ENCODE data around the gene ARF3.
"Not testable (repeated sequence)": the region's sequence is repeated elsewhere in the genome, so short reads cannot be mapped to it uniquely, and the experiment has no call there.

The ARF3 gene

GRCh38 chr12:48929551-48929950, 27.7 kb downstream of the ARF3 start:
- Histone ChIP-seq H3K4me3 (ENCODE audit: low read length) (no peak overlapping the region), H3K9me3 (ENCODE audit: control insufficient read depth, insufficient read depth, low read length) (no peaks in the 10 kb centered on the region), H3K27me3 (ENCODE audit: control insufficient read depth, insufficient read depth, low read length) (no peaks in the 10 kb centered on the region), H3K27ac (ENCODE audit: low read length) (no peak overlapping the region), H3K36me3 (ENCODE audit: control insufficient read depth, insufficient read depth, low read length) (peaks cover 15% of the 10 kb centered on the region), H3K4me1 (ENCODE audit: control insufficient read depth, insufficient read depth, low read length) (no peaks in the 10 kb centered on the region)
- DNase-seq (ENCODE audit: low read depth, low spot score) = no peak
- WGBS (ENCODE audit: insufficient coverage, insufficient read length) = no CpG with 5 or more reads among the region's 1 CpG

DNA sequence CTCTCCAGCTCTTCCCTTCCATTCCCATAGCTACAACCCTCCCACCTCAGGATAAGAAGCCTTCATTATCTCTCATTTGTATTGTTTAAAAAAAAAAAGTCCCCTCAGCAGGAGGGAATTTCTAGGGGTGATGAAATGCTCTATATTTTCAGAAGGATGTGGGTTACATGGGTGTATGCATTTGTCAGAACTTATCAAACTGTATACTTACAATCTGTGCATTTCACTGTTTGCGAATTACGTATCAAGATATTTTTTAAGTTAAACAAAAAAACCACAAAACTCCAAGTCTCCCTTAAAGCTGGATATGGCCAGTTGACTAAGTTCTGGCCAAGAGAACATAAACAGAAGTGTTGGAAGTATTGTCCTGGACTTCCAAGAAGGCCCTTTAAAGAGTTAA, 30.0 kb downstream of the ARF3 start:
- no peak for DNase-seq (ENCODE audit: low read depth, low spot score)
- peaks cover 1% of the 10 kb centered on the region; the same call in 1 of the 2 replicates for H3K4me1 ChIP-seq (ENCODE audit: control insufficient read depth, insufficient read depth, low read length)
- no peaks in the 10 kb centered on the region for H3K27me3 ChIP-seq (ENCODE audit: control insufficient read depth, insufficient read depth, low read length)
- no peak overlapping the region for H3K4me3 ChIP-seq (ENCODE audit: low read length)
- peaks cover 7% of the 10 kb centered on the region; the same call in 1 of the 2 replicates for H3K36me3 ChIP-seq (ENCODE audit: control insufficient read depth, insufficient read depth, low read length)
- no CpG with 5 or more reads among the region's 2 CpGs for WGBS (ENCODE audit: insufficient coverage, insufficient read length)
- H3K27ac ChIP-seq (ENCODE audit: low read length) = no peak overlapping the region
- H3K9me3 ChIP-seq (ENCODE audit: control insufficient read depth, insufficient read depth, low read length) = no peaks in the 10 kb centered on the region

DNA sequence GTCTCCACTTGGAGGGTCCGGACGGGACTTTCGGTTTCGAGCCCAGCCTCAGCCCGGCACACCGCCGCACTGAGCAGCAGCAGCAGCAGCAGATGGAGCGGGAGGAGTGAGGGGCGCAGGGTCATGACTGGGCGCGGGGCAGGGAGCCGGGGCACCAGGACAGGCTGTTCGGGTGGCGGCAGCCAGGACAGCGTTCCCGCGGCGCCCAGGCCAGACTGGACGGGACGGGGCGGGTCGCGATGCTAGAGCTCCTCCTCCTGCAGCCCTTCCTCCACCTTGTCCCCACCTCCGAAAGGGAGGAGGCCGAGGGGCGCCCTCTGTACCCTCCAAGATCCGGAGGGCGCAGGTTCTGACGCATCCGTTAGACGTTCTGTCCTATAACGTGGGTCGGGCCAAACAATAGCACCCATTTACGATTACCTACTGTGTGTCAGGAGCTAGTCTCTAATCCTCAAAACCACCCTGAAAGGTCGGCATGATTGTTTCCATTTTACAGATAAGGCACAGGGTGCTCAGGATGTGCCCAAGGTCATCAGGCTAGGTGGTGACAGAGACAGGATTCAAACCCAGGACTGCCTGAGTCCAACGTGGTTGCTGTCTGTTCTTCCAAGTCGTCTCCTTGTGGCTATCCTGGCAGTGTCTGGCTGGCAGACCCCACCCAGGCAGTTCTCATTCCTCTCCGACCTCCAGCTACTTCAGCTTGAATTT, 31.8 kb downstream of the ARF3 start, which contains the start of gene FKBP11:
Gene FKBP11, minus strand, starts transcription at position 189 of the 708 bp plus-strand sequence. Its CDS starts 64 bp downstream, at position 125.
- WGBS (ENCODE audit: insufficient coverage, insufficient read length) = no CpG with 5 or more reads among the region's 38 CpGs
- peaks cover 1% of the 10 kb centered on the region; the same call in 1 of the 2 replicates for H3K4me1 ChIP-seq (ENCODE audit: control insufficient read depth, insufficient read depth, low read length)
- H3K27ac ChIP-seq (ENCODE audit: low read length) = no peak within 1 kb of the TSS
- DNase-seq (ENCODE audit: low read depth, low spot score) = peak; percentile 37
- H3K36me3 ChIP-seq (ENCODE audit: control insufficient read depth, insufficient read depth, low read length) = peaks cover 5% of the 10 kb centered on the region; the same call in 1 of the 2 replicates
- no peaks in the 10 kb centered on the region for H3K9me3 ChIP-seq (ENCODE audit: control insufficient read depth, insufficient read depth, low read length)
- H3K4me3 ChIP-seq (ENCODE audit: low read length) = peak within 1 kb of the TSS; percentile 67; the same call in 1 of the 2 replicates
- H3K27me3 ChIP-seq (ENCODE audit: control insufficient read depth, insufficient read depth, low read length) = no peaks in the 10 kb centered on the region

GRCh38 chr12:48924617-48925303, 32.5 kb downstream of the ARF3 start:
- H3K27ac ChIP-seq (ENCODE audit: low read length) = no peak overlapping the region
- peaks cover 1% of the 10 kb centered on the region; the same call in 1 of the 2 replicates for H3K4me1 ChIP-seq (ENCODE audit: control insufficient read depth, insufficient read depth, low read length)
- H3K9me3 ChIP-seq (ENCODE audit: control insufficient read depth, insufficient read depth, low read length) = no peaks in the 10 kb centered on the region
- no peak for DNase-seq (ENCODE audit: low read depth, low spot score)
- H3K36me3 ChIP-seq (ENCODE audit: control insufficient read depth, insufficient read depth, low read length) = peaks cover 5% of the 10 kb centered on the region; the same call in 1 of the 2 replicates
- no peaks in the 10 kb centered on the region for H3K27me3 ChIP-seq (ENCODE audit: control insufficient read depth, insufficient read depth, low read length)
- H3K4me3 ChIP-seq (ENCODE audit: low read length) = peak overlapping the region; percentile 67; the same call in 1 of the 2 replicates
- no CpG with 5 or more reads among the region's 43 CpGs for WGBS (ENCODE audit: insufficient coverage, insufficient read length)

DNA sequence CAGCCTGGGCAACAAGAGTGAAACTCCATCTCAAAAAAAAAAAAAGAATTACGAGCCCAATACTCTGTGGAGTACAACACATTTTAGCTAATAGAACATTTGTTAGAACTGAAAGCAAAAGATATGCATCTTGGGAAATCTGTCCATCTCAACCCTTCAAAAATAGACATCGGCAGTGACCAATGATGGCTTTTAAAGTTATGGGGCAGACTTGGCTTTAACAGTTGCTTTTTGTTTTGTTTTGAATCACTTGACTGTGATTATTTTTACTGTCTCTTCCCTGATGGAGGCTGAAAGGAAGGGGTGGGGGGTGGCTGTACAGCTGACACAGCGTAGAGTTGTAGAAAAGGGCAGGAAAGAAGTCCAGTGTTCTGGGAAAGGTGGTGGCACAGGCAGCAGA, 34.2 kb downstream of the ARF3 start:
- no peak for DNase-seq (ENCODE audit: low read depth, low spot score)
- no CpG with 5 or more reads among the region's 3 CpGs for WGBS (ENCODE audit: insufficient coverage, insufficient read length)
- H3K9me3 ChIP-seq (ENCODE audit: control insufficient read depth, insufficient read depth, low read length) = no peaks in the 10 kb centered on the region
- peaks cover 1% of the 10 kb centered on the region; the same call in 1 of the 2 replicates for H3K4me1 ChIP-seq (ENCODE audit: control insufficient read depth, insufficient read depth, low read length)
- no peak overlapping the region for H3K27ac ChIP-seq (ENCODE audit: low read length)
- H3K36me3 ChIP-seq (ENCODE audit: control insufficient read depth, insufficient read depth, low read length) = peaks cover 5% of the 10 kb centered on the region; the same call in 1 of the 2 replicates
- no peak overlapping the region for H3K4me3 ChIP-seq (ENCODE audit: low read length)
- no peaks in the 10 kb centered on the region for H3K27me3 ChIP-seq (ENCODE audit: control insufficient read depth, insufficient read depth, low read length)

DNA sequence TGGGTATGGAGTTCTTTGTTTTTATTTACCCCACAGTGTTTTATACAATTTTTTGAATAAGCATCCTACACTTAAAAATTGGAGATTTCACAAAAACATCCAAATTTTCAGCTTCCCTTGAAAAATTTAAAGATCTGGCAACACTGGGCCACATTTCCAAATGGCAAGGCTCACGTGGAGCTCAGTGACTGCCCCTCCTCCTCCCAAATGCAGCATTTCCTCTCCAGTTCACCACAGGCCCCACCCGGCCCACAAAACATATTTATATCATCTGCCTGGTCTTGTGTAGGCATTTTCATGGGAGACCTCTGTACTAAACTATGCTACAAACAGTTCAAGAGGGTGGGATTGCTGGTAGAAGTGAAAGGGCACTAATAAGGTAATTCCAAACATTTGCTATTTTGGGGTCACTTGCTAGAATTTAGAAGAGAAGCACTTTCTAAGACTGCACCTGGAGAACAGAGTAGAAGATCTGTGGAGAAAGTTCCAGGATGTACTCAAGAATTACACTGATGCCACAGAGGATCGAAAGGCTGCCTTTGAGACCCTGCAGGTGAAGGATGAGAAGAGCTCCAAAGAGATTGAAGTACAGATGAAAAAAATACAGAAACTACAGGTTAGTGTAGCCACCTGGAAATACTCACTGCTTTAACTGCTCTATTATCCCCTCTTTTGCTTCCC, 39.3 kb downstream of the ARF3 start:
- H3K27ac ChIP-seq (ENCODE audit: low read length) = no peak overlapping the region
- H3K27me3 ChIP-seq (ENCODE audit: control insufficient read depth, insufficient read depth, low read length) = no peaks in the 10 kb centered on the region
- no peak overlapping the region for H3K4me3 ChIP-seq (ENCODE audit: low read length)
- H3K36me3 ChIP-seq (ENCODE audit: control insufficient read depth, insufficient read depth, low read length) = peaks cover 3% of the 10 kb centered on the region; the same call in 1 of the 2 replicates
- no peaks in the 10 kb centered on the region for H3K4me1 ChIP-seq (ENCODE audit: control insufficient read depth, insufficient read depth, low read length)
- no peak for DNase-seq (ENCODE audit: low read depth, low spot score)
- H3K9me3 ChIP-seq (ENCODE audit: control insufficient read depth, insufficient read depth, low read length) = no peaks in the 10 kb centered on the region
- WGBS (ENCODE audit: insufficient coverage, insufficient read length) = no CpG with 5 or more reads among the region's 3 CpGs

DNA sequence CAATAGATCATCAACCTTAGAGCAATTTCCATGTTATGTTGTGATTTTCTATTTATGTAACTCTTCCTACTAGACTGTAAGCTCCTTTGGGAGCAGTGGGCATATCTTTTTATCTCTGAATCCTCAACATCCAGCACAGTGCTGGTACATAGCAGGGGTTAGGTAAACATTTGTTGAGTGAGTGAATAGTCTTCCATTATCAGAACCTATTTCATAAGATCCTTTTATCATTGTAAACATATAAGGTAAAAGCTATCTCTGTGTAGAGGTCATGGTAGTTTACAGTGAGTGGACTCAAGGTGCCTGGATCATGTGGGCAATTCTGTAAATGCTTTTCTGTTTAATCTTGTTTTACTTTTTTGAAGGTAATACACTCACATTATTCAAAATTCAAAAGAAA, 47.1 kb downstream of the ARF3 start:
- no peaks in the 10 kb centered on the region for H3K9me3 ChIP-seq (ENCODE audit: control insufficient read depth, insufficient read depth, low read length)
- H3K27me3 ChIP-seq (ENCODE audit: control insufficient read depth, insufficient read depth, low read length) = no peaks in the 10 kb centered on the region; the same call in 1 of the 2 replicates
- no peaks in the 10 kb centered on the region for H3K4me1 ChIP-seq (ENCODE audit: control insufficient read depth, insufficient read depth, low read length)
- H3K36me3 ChIP-seq (ENCODE audit: control insufficient read depth, insufficient read depth, low read length) = no peaks in the 10 kb centered on the region
- H3K27ac ChIP-seq (ENCODE audit: low read length) = no peak overlapping the region
- DNase-seq (ENCODE audit: low read depth, low spot score) = no peak
- no peak overlapping the region for H3K4me3 ChIP-seq (ENCODE audit: low read length)

- H3K27ac ChIP-seq (ENCODE audit: low read length); DNase-seq (ENCODE audit: low read depth, low spot score); H3K36me3 ChIP-seq (ENCODE audit: control insufficient read depth, insufficient read depth, low read length); H3K4me3 ChIP-seq (ENCODE audit: low read length); H3K27me3 ChIP-seq (ENCODE audit: control insufficient read depth, insufficient read depth, low read length); H3K9me3 ChIP-seq (ENCODE audit: control insufficient read depth, insufficient read depth, low read length); H3K4me1 ChIP-seq (ENCODE audit: control insufficient read depth, insufficient read depth, low read length): not testable (repeated sequence)
- no CpG with 5 or more reads among the region's 11 CpGs for WGBS (ENCODE audit: insufficient coverage, insufficient read length)
Measured at GRCh38 chr12:48909698-48910097, 47.6 kb downstream of the ARF3 start.

- Histone ChIP-seq H3K4me1 (ENCODE audit: control insufficient read depth, insufficient read depth, low read length) (no peaks in the 10 kb centered on the region), H3K36me3 (ENCODE audit: control insufficient read depth, insufficient read depth, low read length) (no peaks in the 10 kb centered on the region), H3K4me3 (ENCODE audit: low read length) (no peak overlapping the region), H3K27me3 (ENCODE audit: control insufficient read depth, insufficient read depth, low read length) (no peaks in the 10 kb centered on the region; the same call in 1 of the 2 replicates), H3K9me3 (ENCODE audit: control insufficient read depth, insufficient read depth, low read length) (no peaks in the 10 kb centered on the region), H3K27ac (ENCODE audit: low read length) (no peak overlapping the region)
- no CpG with 5 or more reads among the region's 3 CpGs for WGBS (ENCODE audit: insufficient coverage, insufficient read length)
- DNase-seq (ENCODE audit: low read depth, low spot score) = no peak
Measured at GRCh38 chr12:48907245-48907644, 50.0 kb downstream of the ARF3 start.

GRCh38 chr12:48903982-48904411, 53.3 kb downstream of the ARF3 start:
- Histone ChIP-seq H3K27ac (ENCODE audit: low read length) (no peak overlapping the region), H3K4me3 (ENCODE audit: low read length) (peak overlapping the region; percentile 10; the same call in 1 of the 2 replicates), H3K9me3 (ENCODE audit: control insufficient read depth, insufficient read depth, low read length) (no peaks in the 10 kb centered on the region), H3K36me3 (ENCODE audit: control insufficient read depth, insufficient read depth, low read length) (no peaks in the 10 kb centered on the region), H3K4me1 (ENCODE audit: control insufficient read depth, insufficient read depth, low read length) (no peaks in the 10 kb centered on the region), H3K27me3 (ENCODE audit: control insufficient read depth, insufficient read depth, low read length) (no peaks in the 10 kb centered on the region; the same call in 1 of the 2 replicates)
- no peak for DNase-seq (ENCODE audit: low read depth, low spot score)
- WGBS (ENCODE audit: insufficient coverage, insufficient read length) = no CpG with 5 or more reads among the region's 19 CpGs

Measured in iPS DF 6.9 (cell line).